HepG2 (cell line): ENCODE measurements around the gene PARN. TPM values are rescaled to one million over a fixed set of nuclear protein-coding genes. Genes with fewer than 3 reads are reported as not detected.

Experiments
- ATAC-seq: fragments of 200-7000 bp; cut with Tn5 transposase; 3 replicates; pipeline ENCODE4 v1.9.1; 2020; ENCODE audit warnings: mild to moderate bottlenecking, moderate library complexity
- BruUV-seq: library from RNA; stranded (reverse); fragments of 400-500 nt; replicated peaks from 2 replicates; lab custom pipeline; 2021; lab: Mats Ljungman, UMichigan
- CTCF ChIA-PET: fragments of 300-600 bp; formaldehyde crosslinking; extraction: SDS; loops from one replicate; lab custom pipeline; 2021; ENCODE audit warnings: low total read pairs, inconsistent platforms, low intra/inter-chr PET ratio; lab: Yijun Ruan, JAX
- POLR2A ChIA-PET: fragments of 350-600 bp; sonication (Branson Sonifier 250); formaldehyde crosslinking; loops from one replicate; lab custom pipeline; 2020; ENCODE audit warnings: antibody characterized with exemption, inconsistent platforms; lab: Yijun Ruan, JAX
- DNase-seq: peaks from one replicate; pipeline ENCODE4 v3.0.0-alpha.2; 2015; ENCODE audit warnings: low spot score
- FAIRE-seq: peaks from 3 replicates; lab custom pipeline; 2011; peaks lifted over from hg19 to GRCh38; lab: Jason Lieb, UNC
- H2AFZ ChIP-seq: one replicate; pipeline ENCODE4 v1.6.1; 2011; ENCODE audit warnings: low read length, inconsistent platforms
- H3K27ac ChIP-seq: fragments of 300-600 bp; 3 replicates; pipeline ENCODE4 v1.8.0; 2011; ENCODE audit warnings: mixed run types, mild to moderate bottlenecking, mixed read lengths, low read length, inconsistent platforms; ENCODE audit not compliant: insufficient read depth; ENCODE audit errors: extremely low read length
- H3K27me3 ChIP-seq, 2 experiments: fragments of 200-600 bp in 1 of 2; 2 replicates in 1 of 2; 3 replicates in 1 of 2; pipeline versions ENCODE4 v1.6.0 to v1.8.0; 2011; ENCODE audit warnings: low read length in 2 of 2, mild to moderate bottlenecking in 2 of 2, moderate library complexity in 2 of 2, inconsistent platforms in 1 of 2; ENCODE audit not compliant: insufficient read depth in 2 of 2, control insufficient read depth in 1 of 2
- H3K36me3 ChIP-seq, 2 experiments: fragments of 200-600 bp in 1 of 2; replicated peaks in 1 of 2; 2 replicates in 1 of 2; 3 replicates in 1 of 2; pipeline versions ENCODE4 v1.5.1 to v1.8.0; 2011; ENCODE audit warnings: low read length in 2 of 2, inconsistent platforms in 1 of 2; ENCODE audit not compliant: insufficient read depth in 2 of 2, control insufficient read depth in 1 of 2
- H3K4me1 ChIP-seq: 2 replicates; pipeline ENCODE4 v1.5.1; 2012; ENCODE audit warnings: low read length, inconsistent platforms; ENCODE audit not compliant: insufficient read depth
- H3K4me2 ChIP-seq: 2 replicates; pipeline ENCODE4 v1.6.0; 2011; ENCODE audit warnings: low read depth, low read length, inconsistent platforms
- H3K4me3 ChIP-seq, 3 experiments: fragments of 200-600 bp in 1 of 3; sonication (generic), shearing (Covaris generic) in 1 of 3; replicated peaks in 1 of 3; 2 replicates each; pipeline ENCODE4 v1.5.1; 2011 to 2016; ENCODE audit warnings: low read length in 3 of 3, inconsistent platforms in 2 of 3, low read depth in 2 of 3, mild to moderate bottlenecking in 2 of 3, control low read depth in 1 of 3, mixed read lengths in 1 of 3; ENCODE audit not compliant: insufficient read depth in 1 of 3
- H3K79me2 ChIP-seq: one replicate; pipeline ENCODE4 v1.6.1; 2011; ENCODE audit warnings: low read length, inconsistent platforms; ENCODE audit not compliant: insufficient read depth
- H3K9ac ChIP-seq: 2 replicates; pipeline ENCODE4 v1.6.0; 2011; ENCODE audit warnings: mild to moderate bottlenecking, low read depth, low read length, inconsistent platforms; ENCODE audit not compliant: insufficient read depth
- H3K9me3 ChIP-seq: 2 replicates; pipeline ENCODE4 v1.5.1; 2012; ENCODE audit warnings: mild to moderate bottlenecking, low read length
- H4K20me1 ChIP-seq: 2 replicates; pipeline ENCODE4 v1.6.0; 2011; ENCODE audit warnings: inconsistent platforms, mild to moderate bottlenecking, low read length, moderate library complexity; ENCODE audit not compliant: insufficient read depth
- ARID3A ChIP-seq: IDR thresholded peaks from 2 replicates; pipeline ENCODE4 v1.6.1; 2012; ENCODE audit warnings: low read depth, low read length, improper control_type of control experiment
- KAT8 ChIP-seq: IDR thresholded peaks from 2 replicates; pipeline ENCODE4 v1.6.1; 2016; ENCODE audit warnings: missing genetic modification reagents, missing compliant biosample characterization
- KMT2A ChIP-seq: sonication (generic); formaldehyde crosslinking; IDR thresholded peaks from 2 replicates; pipeline ENCODE4 v1.4.0; 2020; ENCODE audit warnings: missing genetic modification reagents
- NRL ChIP-seq: sonication (generic); formaldehyde crosslinking; IDR thresholded peaks from 2 replicates; pipeline ENCODE4 v1.5.0; 2020; ENCODE audit warnings: missing genetic modification reagents, mild to moderate bottlenecking, moderate library complexity, borderline replicate concordance
- PPARG ChIP-seq: conservative IDR thresholded peaks from 2 replicates; pipeline ENCODE4 v1.6.1; 2016; ENCODE audit warnings: missing biosample characterization, missing genetic modification reagents
- SALL1 ChIP-seq: sonication (generic); formaldehyde crosslinking; IDR thresholded peaks from 2 replicates; pipeline ENCODE4 v1.8.0; 2022; ENCODE audit warnings: mild to moderate bottlenecking, missing genetic modification reagents
- THRA ChIP-seq: sonication (generic); formaldehyde crosslinking; IDR thresholded peaks from 2 replicates; pipeline ENCODE4 v1.4.0; 2020; ENCODE audit warnings: missing genetic modification reagents, borderline replicate concordance
- TRAFD1 ChIP-seq: sonication (generic); formaldehyde crosslinking; IDR thresholded peaks from 2 replicates; pipeline ENCODE4 v1.5.1; 2020; ENCODE audit warnings: missing genetic modification reagents, mild to moderate bottlenecking, borderline replicate concordance
- ZBTB25 ChIP-seq: IDR thresholded peaks from 2 replicates; pipeline ENCODE4 v1.6.1; 2018; ENCODE audit warnings: missing genetic modification reagents
- ZNF101 ChIP-seq: sonication (generic); formaldehyde crosslinking; IDR thresholded peaks from 2 replicates; pipeline ENCODE4 v1.4.0; 2020; ENCODE audit warnings: mild to moderate bottlenecking, low read depth, missing genetic modification reagents, borderline replicate concordance
- ZNF136 ChIP-seq: sonication (generic); formaldehyde crosslinking; IDR thresholded peaks from 2 replicates; pipeline ENCODE4 v1.8.1; 2022; ENCODE audit warnings: low read depth, mild to moderate bottlenecking, moderate library complexity, missing genetic modification reagents
- ZNF138 ChIP-seq: sonication (generic); formaldehyde crosslinking; IDR thresholded peaks from 2 replicates; pipeline ENCODE4 v1.5.0; 2020; ENCODE audit warnings: mild to moderate bottlenecking, low read depth, missing genetic modification reagents
- ZNF205 ChIP-seq: IDR thresholded peaks from 2 replicates; pipeline ENCODE4 v1.6.1; 2018; ENCODE audit warnings: missing biosample characterization, missing genetic modification reagents
- ZNF430 ChIP-seq: sonication (generic); formaldehyde crosslinking; IDR thresholded peaks from 2 replicates; pipeline ENCODE4 v1.9.0; 2021; ENCODE audit warnings: mild to moderate bottlenecking, missing genetic modification reagents
- ZNF550 ChIP-seq: sonication (generic); formaldehyde crosslinking; IDR thresholded peaks from 2 replicates; pipeline ENCODE4 v1.4.0; 2020; ENCODE audit warnings: mild to moderate bottlenecking, missing genetic modification reagents, borderline replicate concordance
- ZNF740 ChIP-seq: sonication (generic); formaldehyde crosslinking; IDR thresholded peaks from 2 replicates; pipeline ENCODE4 v1.4.0; 2020; ENCODE audit warnings: missing genetic modification reagents
- ZSCAN12 ChIP-seq: sonication (generic); formaldehyde crosslinking; IDR thresholded peaks from 2 replicates; pipeline ENCODE4 v1.9.0; 2021; ENCODE audit warnings: mild to moderate bottlenecking, missing genetic modification reagents
- WGBS: methylation state at CpG from one replicate; pipeline ENCODE4 v1.1.6; 2017; ENCODE audit warnings: low lambda C conversion rate; 5-methylcytosine and 5-hydroxymethylcytosine counted together
- in situ Hi-C: cut with HindIII; loops from 2 replicates; pipeline ENCODE4 v1.10.0; 2017; ENCODE audit warnings: low pct_unique_long_range_greater_than_20kb; ENCODE audit not compliant: extremely low pct_ligation_motif_present
- intact Hi-C: fragments of 100-400 bp; cut with micrococcal nuclease; formaldehyde crosslinking; loops from one replicate; pipeline ENCODE4 v1.10.0; 2022; ENCODE audit not compliant: unreplicated experiment
- polyA plus RNA-seq, 8 experiments: library from polyadenylated mRNA; depleted of rRNA in 3 of 8; stranded (reverse) in 7 of 8; unstranded in 1 of 8; fragments of >200 nt; fragmentation: Illumina TruSeq in 4 of 8; extraction: Trizol in 4 of 8; gene quantifications; 2 replicates each; pipeline versions ENCODE4 v1.2.1 to v1.2.3, GENCODE V29; 2011 to 2016; ENCODE audit warnings: low read depth in 4 of 8, missing spikeins in 1 of 8, mixed read lengths in 1 of 8; ENCODE audit not compliant: insufficient read depth in 1 of 8
- total RNA-seq, 5 experiments: library from RNA; depleted of rRNA; stranded (reverse); fragments of >200 nt; fragmentation: Illumina TruSeq; extraction: Trizol; gene quantifications; 2 replicates each; pipeline ENCODE4 v1.2.3, GENCODE V29; 2016; ENCODE audit warnings: low read depth in 1 of 5

The PARN gene
- total and polyA plus RNA-seq, 2 of the 13 experiments (the other 11 are each of a cell fraction or from before 2014, with no cell fraction given): 13.3 to 47.6 TPM

- ATAC-seq: peak; percentile 85
- no peak overlapping the region for H2AFZ ChIP-seq
- POLR2A ChIA-PET: interaction anchor here (0.8 to 1.9 kb wide), 4 partner anchors 27 to 244 kb away, joined by 3 to 4 read pairs (median 4); no protein-coding TSS in a partner anchor
- no peaks in the 10 kb centered on the region for H3K79me2 ChIP-seq
- no peaks in the 10 kb centered on the region for H3K27me3 ChIP-seq
- BruUV-seq: no TSS peak
- peak overlapping the region; percentile 14; the same call in 1 of the 2 replicates for H3K9ac ChIP-seq
- H3K4me2 ChIP-seq: peak overlapping the region; percentile 58
- 31% methylated on average over 11 of the region's 11 CpGs for WGBS
- peaks cover 53% of the 10 kb centered on the region for H3K4me1 ChIP-seq
- H3K27ac ChIP-seq: peak overlapping the region; percentile 48
- H3K4me3 ChIP-seq: peak overlapping the region in 1 of 3 experiments; percentile 10; a peak in 1 of 6 replicates
- DNase-seq: peak; percentile 94
- in situ Hi-C loops: loop anchor here (5.0 kb wide), 1 partner anchor 227 kb away; no protein-coding TSS in a partner anchor
- intact Hi-C loops: loop anchor here (1.0 to 5.0 kb wide), 8 partner anchors 43 to 607 kb away; partner anchors contain the start of gene ERCC4
- FAIRE-seq: peak; percentile 97
- H3K9me3 ChIP-seq: no peaks in the 10 kb centered on the region
- CTCF ChIA-PET: interaction anchor here (1.0 to 3.6 kb wide), 7 partner anchors 224 to 280 kb away, joined by 3 to 31 read pairs (median 4); no protein-coding TSS in a partner anchor
- H3K36me3 ChIP-seq: peaks cover 2 to 5% of the 10 kb centered on the region in 2 experiments; a peak in 2 of 5 replicates
- H4K20me1 ChIP-seq: no peaks in the 10 kb centered on the region
- no peak for TF ChIP-seq ZNF550 (CRISPR knock-in tag)
- 0 out of 2 replicates have a peak, but pooled peaks have one; percentile 23 for TF ChIP-seq ZNF430 (CRISPR knock-in tag)
- no peak for TF ChIP-seq ZSCAN12 (CRISPR knock-in tag)
- TF ChIP-seq ZBTB25: peak; percentile 77
- TF ChIP-seq ZNF138: no peak
- peak; percentile 70; the same call in 1 of the 2 replicates for TF ChIP-seq THRA (CRISPR knock-in tag)
- peak; percentile 75 for TF ChIP-seq KAT8 (CRISPR knock-in tag)
- no peak for TF ChIP-seq ZNF101
- TF ChIP-seq NRL: 0 out of 2 replicates have a peak, but pooled peaks have one; percentile 33
- peak; percentile 84 for TF ChIP-seq PPARG (CRISPR knock-in tag)
- TF ChIP-seq ZNF136 (CRISPR knock-in tag): peak; percentile 69; the same call in 1 of the 2 replicates
- no peak for TF ChIP-seq ZNF740 (CRISPR knock-in tag)
- peak; percentile 87 for TF ChIP-seq KMT2A (CRISPR knock-in tag)
- TF ChIP-seq ARID3A: peak; percentile 92
- TF ChIP-seq TRAFD1: no peak
- TF ChIP-seq SALL1: peak; percentile 72
- TF ChIP-seq ZNF205 (CRISPR knock-in tag): peak; percentile 83
Observed at GRCh38 chr16:14529010-14529669, 100.9 kb downstream of the PARN start.
